M059J (cell line): ENCODE data around the gene TAS2R39. TPM values are rescaled to one million over a fixed set of nuclear protein-coding genes. Genes with fewer than 3 reads are reported as not detected.

Experiments
- DNase-seq: peaks from one replicate; pipeline ENCODE4 v3.0.0-alpha.2; 2012; ENCODE audit warnings: low read depth
- total RNA-seq: library from RNA; depleted of rRNA; stranded (reverse); fragments of >200 nt; shearing (Covaris generic); gene quantifications from 2 replicates; pipeline ENCODE4 v1.2.3, GENCODE V29; 2014; rRNA removed

Gene TAS2R39
- total RNA-seq, 1 experiment from 2014 or later, result not detected

GRCh38 chr7:143216151-143216550 is 32.9 kb downstream of the TAS2R39 start:
- DNase-seq, result peak; percentile 5

DNA sequence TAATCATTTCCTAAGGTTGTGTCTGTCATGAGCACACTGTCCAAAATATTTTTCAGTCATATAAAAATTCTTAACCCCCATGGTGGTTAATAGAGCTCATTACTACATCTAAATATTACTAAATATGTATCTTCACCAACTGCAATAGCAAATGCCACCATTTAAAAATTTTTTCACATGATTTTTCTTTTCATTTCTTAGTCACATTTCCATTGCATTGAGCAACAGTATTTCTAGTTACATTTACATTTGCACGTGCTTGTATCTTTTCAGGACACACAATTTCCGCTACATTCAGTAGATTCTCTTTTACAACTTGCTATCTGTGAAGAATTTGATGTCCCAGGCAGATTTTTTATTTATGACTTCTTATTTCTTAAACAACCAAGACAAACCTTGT is 33.5 kb downstream of the TAS2R39 start:
- no peak for DNase-seq

DNA sequence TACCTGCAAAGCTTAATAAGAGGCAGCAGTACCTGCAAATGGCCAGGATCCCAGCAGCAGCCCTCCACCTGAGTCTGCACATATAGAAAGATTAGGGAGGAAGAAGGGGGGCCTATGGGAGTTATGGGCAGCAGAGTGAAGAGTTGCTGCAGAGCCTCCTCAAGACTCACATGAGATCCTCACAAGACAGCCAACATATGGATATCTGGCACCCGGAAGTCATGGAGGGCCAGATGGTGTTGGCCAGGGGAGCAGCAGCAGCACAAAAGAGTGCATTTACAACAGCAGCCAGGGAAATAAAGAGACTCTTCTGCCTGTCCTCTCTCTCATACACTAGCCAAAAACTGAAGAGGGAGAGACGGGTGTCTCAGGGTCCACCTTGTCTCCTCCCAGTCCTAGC is 34.6 kb downstream of the TAS2R39 start:
- DNase-seq, result no peak

GRCh38 chr7:143221286-143221685 is 38.1 kb downstream of the TAS2R39 start:
- DNase-seq, result no peak

GRCh38 chr7:143221737-143222136 is 38.5 kb downstream of the TAS2R39 start, which contains the start of gene TAS2R40:
Gene TAS2R40 (plus strand): TSS chr7:143222037. CDS start chr7:143222079, 42 bp downstream.
- no peak for DNase-seq

- DNase-seq, result no peak
Measured at GRCh38 chr7:143222782-143223181, 39.6 kb downstream of the TAS2R39 start.

DNA sequence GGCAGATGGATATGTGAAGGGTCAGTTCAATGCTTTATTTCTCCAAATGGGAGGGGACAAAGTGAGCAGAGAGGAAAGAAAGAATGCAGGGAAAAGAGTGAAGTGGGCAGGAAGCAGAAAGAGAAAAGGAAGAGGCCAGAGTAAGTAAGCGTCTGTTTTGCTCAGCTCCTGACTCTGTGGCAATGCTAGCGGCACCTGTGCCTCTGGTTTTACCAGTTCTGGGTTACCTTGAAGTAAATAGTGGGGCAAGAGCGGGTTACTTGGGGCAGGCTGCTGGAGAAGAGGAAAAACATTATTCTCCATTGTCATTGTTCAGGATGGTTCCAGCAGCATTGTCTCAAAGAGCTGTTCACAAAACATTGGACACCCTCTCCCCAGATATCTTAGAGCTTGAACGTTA is 40.6 kb downstream of the TAS2R39 start:
- no peak for DNase-seq

GRCh38 chr7:143225047-143225446 is 41.8 kb downstream of the TAS2R39 start:
- DNase-seq, result no peak

- DNase-seq, result no peak
Measured at GRCh38 chr7:143227806-143228205, 44.6 kb downstream of the TAS2R39 start.

- DNase-seq, result no peak
Measured at GRCh38 chr7:143229054-143229790, 46.0 kb downstream of the TAS2R39 start.

DNA sequence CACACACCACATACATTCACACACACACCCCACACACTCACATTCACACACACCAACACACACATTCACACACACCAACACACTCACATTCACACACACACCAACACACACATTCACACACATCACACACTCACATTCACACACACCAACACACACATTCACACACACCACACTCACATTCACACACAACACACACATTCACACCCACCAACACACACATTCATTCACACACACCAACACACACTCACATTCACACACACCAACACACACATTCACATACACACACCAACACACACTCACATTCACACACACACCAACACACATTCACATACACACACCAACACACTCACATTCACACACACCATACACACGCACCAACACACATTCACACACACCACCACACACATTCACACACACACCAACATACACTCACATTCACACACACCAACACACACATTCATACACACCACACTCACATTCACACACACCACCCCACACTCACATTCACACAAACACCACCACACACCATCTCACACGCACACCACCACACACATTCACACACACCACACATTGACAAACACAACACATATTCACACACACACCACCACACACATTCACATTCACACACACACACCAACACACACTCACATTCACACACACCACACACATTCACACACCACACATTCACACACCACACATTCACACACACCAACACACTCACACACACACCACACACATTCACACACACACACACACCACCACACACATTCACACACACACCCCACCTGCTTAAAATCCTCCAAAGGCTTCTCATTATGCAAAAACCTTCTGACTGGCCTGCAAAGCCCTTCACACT is 47.6 kb downstream of the TAS2R39 start:
- no peak for DNase-seq

Other genes with a start within 250 kb of the TAS2R39 start
- not detected in 2 replicates for gene TRPV5, start 249.7 kb upstream of the TAS2R39 start, total RNA-seq
- not detected in 2 replicates for gene LLCFC1, start 243.9 kb upstream of the TAS2R39 start, total RNA-seq
- 3.9 TPM in 1 of 2 replicates, not detected in the other for gene KEL, start 221.1 kb upstream of the TAS2R39 start, total RNA-seq
- not detected in 2 replicates for gene OR9A2, start 156.3 kb upstream of the TAS2R39 start, total RNA-seq
- gene OR6V1, start 131.1 kb upstream of the TAS2R39 start, total RNA-seq, result not detected in 2 replicates
- gene PIP, start 51.3 kb upstream of the TAS2R39 start, total RNA-seq, result not detected in 2 replicates
- gene TAS2R40, start 38.6 kb downstream of the TAS2R39 start, total RNA-seq, result not detected in 2 replicates
- 127 and 133 TPM in 2 replicates for gene GSTK1, start 80.0 kb downstream of the TAS2R39 start, total RNA-seq
- gene TMEM139, start 101.5 kb downstream of the TAS2R39 start, total RNA-seq, result 0.07 TPM in 1 of 2 replicates, not detected in the other
- 22.5 and 31.2 TPM in 2 replicates for gene CASP2, start 104.9 kb downstream of the TAS2R39 start, total RNA-seq
- not detected in 2 replicates for gene CLCN1, start 132.7 kb downstream of the TAS2R39 start, total RNA-seq
- gene FAM131B, start 179.3 kb downstream of the TAS2R39 start, total RNA-seq, result 0.79 and 1.5 TPM in 2 replicates
- 75.9 and 108 TPM in 2 replicates for gene ZYX, start 197.9 kb downstream of the TAS2R39 start, total RNA-seq
- 0.20 and 0.30 TPM in 2 replicates for gene EPHA1, start 225.4 kb downstream of the TAS2R39 start, total RNA-seq